Osteocyte (in vitro differentiated cells): ENCODE measurements around the gene PDZRN3. TPM values are rescaled to one million over a fixed set of nuclear protein-coding genes. Genes with fewer than 3 reads are reported as not detected.

Source experiments
- DNase-seq: peaks from one replicate; pipeline ENCODE4 v3.0.0; 2021; ENCODE audit warnings: mixed read lengths; ENCODE audit not compliant: unreplicated experiment; ENCODE audit errors: extremely low spot score
- H3K27ac Mint-ChIP-seq: one replicate; pipeline ENCODE4 v1.8.0; 2021; ENCODE audit warnings: mild to moderate bottlenecking, mixed read lengths; ENCODE audit not compliant: unreplicated experiment
- H3K27me3 Mint-ChIP-seq: one replicate; pipeline ENCODE4 v1.8.0; 2021; ENCODE audit warnings: mixed read lengths; ENCODE audit not compliant: unreplicated experiment
- H3K36me3 Mint-ChIP-seq: one replicate; pipeline ENCODE4 v1.8.0; 2021; ENCODE audit warnings: mixed read lengths; ENCODE audit not compliant: unreplicated experiment
- H3K4me1 Mint-ChIP-seq: one replicate; pipeline ENCODE4 v1.8.0; 2021; ENCODE audit warnings: mixed read lengths; ENCODE audit not compliant: unreplicated experiment
- H3K4me3 Mint-ChIP-seq: one replicate; pipeline ENCODE4 v1.8.0; 2021; ENCODE audit warnings: mild to moderate bottlenecking, moderate library complexity, mixed read lengths; ENCODE audit not compliant: unreplicated experiment
- H3K9me3 Mint-ChIP-seq: one replicate; pipeline ENCODE4 v1.8.0; 2021; ENCODE audit warnings: mixed read lengths; ENCODE audit not compliant: unreplicated experiment
- CTCF ChIP-seq: fragments of 200-600 bp; sonication (generic); IDR thresholded peaks from 2 replicates; pipeline ENCODE4 v1.5.0; 2021; ENCODE audit warnings: antibody characterized with exemption, mild to moderate bottlenecking, moderate library complexity
- total RNA-seq: library from RNA; stranded (reverse); gene quantifications from 2 replicates; pipeline ENCODE4 v1.2.1, GENCODE V29; 2021

Gene PDZRN3
- total RNA-seq, 1 donor from 2014 or later, result 34.1 TPM

GRCh38 chr3:73575519-73575918 is 49.2 kb downstream of the PDZRN3 start:
- no peak for TF ChIP-seq CTCF
- Mint-ChIP-seq H3K9me3 (no peaks in the 10 kb centered on the region), H3K4me1 (peaks cover 30% of the 10 kb centered on the region), H3K4me3 (no peak overlapping the region), H3K27ac (no peak overlapping the region), H3K36me3 (peaks cover 13% of the 10 kb centered on the region), H3K27me3 (no peaks in the 10 kb centered on the region)
- DNase-seq, result no peak

- no peak for DNase-seq
- no peak overlapping the region for H3K27ac Mint-ChIP-seq
- peaks cover 24% of the 10 kb centered on the region for H3K4me1 Mint-ChIP-seq
- peaks cover 10% of the 10 kb centered on the region for H3K36me3 Mint-ChIP-seq
- no peak for TF ChIP-seq CTCF
- H3K4me3 Mint-ChIP-seq, result no peak overlapping the region
- H3K27me3 Mint-ChIP-seq, result no peaks in the 10 kb centered on the region
- H3K9me3 Mint-ChIP-seq, result no peaks in the 10 kb centered on the region
These were observed 51.5 kb downstream of the PDZRN3 start for GRCh38 chr3:73573204-73573603.

- Mint-ChIP-seq H3K9me3 (no peaks in the 10 kb centered on the region), H3K4me3 (no peak overlapping the region), H3K36me3 (peaks cover 10% of the 10 kb centered on the region), H3K27me3 (no peaks in the 10 kb centered on the region), H3K4me1 (peaks cover 18% of the 10 kb centered on the region), H3K27ac (no peak overlapping the region)
- TF ChIP-seq CTCF, result no peak
- DNase-seq, result no peak
These were observed 52.4 kb downstream of the PDZRN3 start for GRCh38 chr3:73572368-73572767.

GRCh38 chr3:73571238-73571794 is 53.4 kb downstream of the PDZRN3 start:
- peaks cover 10% of the 10 kb centered on the region for H3K36me3 Mint-ChIP-seq
- H3K9me3 Mint-ChIP-seq, result no peaks in the 10 kb centered on the region
- H3K27me3 Mint-ChIP-seq, result no peaks in the 10 kb centered on the region
- no peak overlapping the region for H3K4me3 Mint-ChIP-seq
- DNase-seq, result no peak
- TF ChIP-seq CTCF, result no peak
- no peak overlapping the region for H3K27ac Mint-ChIP-seq
- H3K4me1 Mint-ChIP-seq, result peaks cover 9% of the 10 kb centered on the region

GRCh38 chr3:73569246-73569760 is 55.4 kb downstream of the PDZRN3 start:
- Mint-ChIP-seq H3K9me3 (no peaks in the 10 kb centered on the region), H3K27ac (no peak overlapping the region), H3K27me3 (no peaks in the 10 kb centered on the region), H3K4me1 (peaks cover 10% of the 10 kb centered on the region), H3K4me3 (no peak overlapping the region), H3K36me3 (peaks cover 8% of the 10 kb centered on the region)
- no peak for DNase-seq
- no peak for TF ChIP-seq CTCF
